Measurements from ENCODE around the gene B3GALT6. TPM values are rescaled to one million over a fixed set of nuclear protein-coding genes. Genes with fewer than 3 reads are reported as not detected.

The B3GALT6 gene
- total and polyA plus RNA-seq, 2 experiments from 2014 or later, result 28.9 to 36.3 TPM

DNA sequence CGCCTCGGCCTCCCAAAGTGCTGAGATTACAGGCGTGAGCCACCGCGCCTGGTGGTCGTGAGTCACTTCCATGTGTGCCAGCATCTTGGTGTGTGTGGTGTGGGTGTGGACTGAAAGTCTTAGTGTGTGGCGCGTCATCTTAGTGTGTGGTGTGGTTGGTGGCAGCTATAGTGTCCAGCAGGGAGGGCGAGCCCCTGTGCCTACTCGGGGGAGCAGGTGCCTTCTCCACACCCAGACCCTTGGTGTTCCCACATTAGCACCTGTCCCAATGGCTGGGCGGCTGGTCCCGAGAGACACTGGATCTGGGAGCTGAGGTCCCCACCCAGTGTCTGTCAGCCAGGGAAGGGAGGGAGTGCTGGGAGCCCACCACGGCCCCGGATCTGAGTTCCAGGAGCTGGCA lies 51.0 kb downstream of the B3GALT6 start:
- H2AFZ ChIP-seq, result no peak overlapping the region
- no peaks in the 10 kb centered on the region for H3K4me1 ChIP-seq (ENCODE audit: insufficient read depth)
- H3K27me3 ChIP-seq, result no peaks in the 10 kb centered on the region
- 92% methylated on average over 14 of the region's 14 CpGs for WGBS (ENCODE audit: low lambda C conversion rate, missing lambda C conversion rate)
- no peak overlapping the region for H3K4me2 ChIP-seq
- no peaks in the 10 kb centered on the region for H3K9me2 ChIP-seq (replicated peaks; ENCODE audit: insufficient read depth)
- no peaks in the 10 kb centered on the region for H3K36me3 ChIP-seq (replicated peaks; ENCODE audit: insufficient read depth, low read depth)
- H4K20me1 ChIP-seq (ENCODE audit: insufficient read depth, poor library complexity, severe bottlenecking), result no peaks in the 10 kb centered on the region
- TF ChIP-seq EZH2 (IDR thresholded peaks at IDR 0.05; ENCODE audit: borderline replicate concordance), result no peak
- TF ChIP-seq, protein P1, sequence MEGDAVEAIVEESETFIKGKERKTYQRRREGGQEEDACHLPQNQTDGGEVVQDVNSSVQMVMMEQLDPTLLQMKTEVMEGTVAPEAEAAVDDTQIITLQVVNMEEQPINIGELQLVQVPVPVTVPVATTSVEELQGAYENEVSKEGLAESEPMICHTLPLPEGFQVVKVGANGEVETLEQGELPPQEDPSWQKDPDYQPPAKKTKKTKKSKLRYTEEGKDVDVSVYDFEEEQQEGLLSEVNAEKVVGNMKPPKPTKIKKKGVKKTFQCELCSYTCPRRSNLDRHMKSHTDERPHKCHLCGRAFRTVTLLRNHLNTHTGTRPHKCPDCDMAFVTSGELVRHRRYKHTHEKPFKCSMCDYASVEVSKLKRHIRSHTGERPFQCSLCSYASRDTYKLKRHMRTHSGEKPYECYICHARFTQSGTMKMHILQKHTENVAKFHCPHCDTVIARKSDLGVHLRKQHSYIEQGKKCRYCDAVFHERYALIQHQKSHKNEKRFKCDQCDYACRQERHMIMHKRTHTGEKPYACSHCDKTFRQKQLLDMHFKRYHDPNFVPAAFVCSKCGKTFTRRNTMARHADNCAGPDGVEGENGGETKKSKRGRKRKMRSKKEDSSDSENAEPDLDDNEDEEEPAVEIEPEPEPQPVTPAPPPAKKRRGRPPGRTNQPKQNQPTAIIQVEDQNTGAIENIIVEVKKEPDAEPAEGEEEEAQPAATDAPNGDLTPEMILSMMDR (IDR thresholded peaks at IDR 0.05; ENCODE audit: poor library complexity), result no peak
- TF ChIP-seq EZH2phosphoT487 (IDR thresholded peaks at IDR 0.05; ENCODE audit: low read depth, severe bottlenecking, unreplicated experiment), result no peak
- no peaks in the 10 kb centered on the region for H3K79me2 ChIP-seq
- DNase-seq (ENCODE audit: low spot score), result no peak
- H3K9me3 ChIP-seq (ENCODE audit: low read depth), result no peaks in the 10 kb centered on the region
- no peak overlapping the region for H3K4me3 ChIP-seq
- no peak overlapping the region for H3K27ac ChIP-seq

GRCh38 chr1:1283821-1284220 lies 51.8 kb downstream of the B3GALT6 start:
- TF ChIP-seq EZH2 (IDR thresholded peaks at IDR 0.05; ENCODE audit: borderline replicate concordance) (no peak), EZH2phosphoT487 (IDR thresholded peaks at IDR 0.05; ENCODE audit: low read depth, severe bottlenecking, unreplicated experiment) (no peak)
- TF ChIP-seq, protein P1 (IDR thresholded peaks at IDR 0.05; ENCODE audit: poor library complexity), result no peak
- no peaks in the 10 kb centered on the region for H3K36me3 ChIP-seq (replicated peaks; ENCODE audit: insufficient read depth, low read depth)
- no peaks in the 10 kb centered on the region for H3K79me2 ChIP-seq
- H3K27me3 ChIP-seq, result no peaks in the 10 kb centered on the region
- H3K9me3 ChIP-seq (ENCODE audit: low read depth), result no peaks in the 10 kb centered on the region
- no peak overlapping the region for H3K27ac ChIP-seq
- H3K4me2 ChIP-seq, result no peak overlapping the region
- H3K9me2 ChIP-seq (replicated peaks; ENCODE audit: insufficient read depth), result no peaks in the 10 kb centered on the region
- DNase-seq (ENCODE audit: low spot score), result no peak
- no peaks in the 10 kb centered on the region for H4K20me1 ChIP-seq (ENCODE audit: insufficient read depth, poor library complexity, severe bottlenecking)
- no peak overlapping the region for H3K4me3 ChIP-seq
- no peaks in the 10 kb centered on the region for H3K4me1 ChIP-seq (ENCODE audit: insufficient read depth)
- WGBS (ENCODE audit: low lambda C conversion rate, missing lambda C conversion rate), result 46% methylated on average over 8 of the region's 9 CpGs
- H2AFZ ChIP-seq, result no peak overlapping the region

Other genes starting within 250 kb of the B3GALT6 start
- 21.4 and 28.7 TPM in 2 replicates for gene HES4, start 232.1 kb upstream of the B3GALT6 start, total RNA-seq
- gene HES4, start 232.1 kb upstream of the B3GALT6 start, polyA plus RNA-seq, result 74.5 and 107 TPM in 2 replicates
- 62.3 and 86.0 TPM in 2 replicates for gene ISG15, start 218.7 kb upstream of the B3GALT6 start, total RNA-seq
- gene ISG15, start 218.7 kb upstream of the B3GALT6 start, polyA plus RNA-seq, result 88.5 and 89.6 TPM in 2 replicates
- gene AGRN, start 212.1 kb upstream of the B3GALT6 start, total RNA-seq, result 51.8 and 81.8 TPM in 2 replicates
- gene AGRN, start 212.1 kb upstream of the B3GALT6 start, polyA plus RNA-seq, result 53.3 and 61.2 TPM in 2 replicates
- 0.08 and 0.43 TPM in 2 replicates for gene RNF223, start 157.9 kb upstream of the B3GALT6 start, total RNA-seq
- gene RNF223, start 157.9 kb upstream of the B3GALT6 start, polyA plus RNA-seq, result 0.88 and 2.6 TPM in 2 replicates
- 7.1 and 9.2 TPM in 2 replicates for gene C1orf159, start 116.1 kb upstream of the B3GALT6 start, total RNA-seq
- 21.7 and 25.1 TPM in 2 replicates for gene C1orf159, start 116.1 kb upstream of the B3GALT6 start, polyA plus RNA-seq
- not detected in 2 replicates for gene TTLL10, start 58.4 kb upstream of the B3GALT6 start, total RNA-seq
- 0.38 and 0.69 TPM in 2 replicates for gene TTLL10, start 58.4 kb upstream of the B3GALT6 start, polyA plus RNA-seq
- not detected in 2 replicates for gene TNFRSF18, start 25.6 kb upstream of the B3GALT6 start, total RNA-seq
- 0.86 and 1.3 TPM in 2 replicates for gene TNFRSF18, start 25.6 kb upstream of the B3GALT6 start, polyA plus RNA-seq
- gene TNFRSF4, start 18.1 kb upstream of the B3GALT6 start, total RNA-seq, result 0.28 TPM in 1 of 2 replicates, not detected in the other
- 0.34 TPM in 1 of 2 replicates, not detected in the other for gene TNFRSF4, start 18.1 kb upstream of the B3GALT6 start, polyA plus RNA-seq
- gene SDF4, start 236 bp upstream of the B3GALT6 start, total RNA-seq, result 110 and 156 TPM in 2 replicates
- gene SDF4, start 236 bp upstream of the B3GALT6 start, polyA plus RNA-seq, result 296 and 311 TPM in 2 replicates
- 3.8 and 4.1 TPM in 2 replicates for gene C1QTNF12, start 14.5 kb downstream of the B3GALT6 start, total RNA-seq
- 5.2 and 6.6 TPM in 2 replicates for gene C1QTNF12, start 14.5 kb downstream of the B3GALT6 start, polyA plus RNA-seq
- gene UBE2J2, start 41.6 kb downstream of the B3GALT6 start, total RNA-seq, result 31.3 and 31.7 TPM in 2 replicates
- 66.7 and 81.0 TPM in 2 replicates for gene UBE2J2, start 41.6 kb downstream of the B3GALT6 start, polyA plus RNA-seq
- 1.0 and 1.8 TPM in 2 replicates for gene SCNN1D, start 48.2 kb downstream of the B3GALT6 start, total RNA-seq
- 3.5 and 3.9 TPM in 2 replicates for gene SCNN1D, start 48.2 kb downstream of the B3GALT6 start, polyA plus RNA-seq
- 50.9 and 56.0 TPM in 2 replicates for gene ACAP3, start 75.7 kb downstream of the B3GALT6 start, total RNA-seq
- 87.1 and 108 TPM in 2 replicates for gene ACAP3, start 75.7 kb downstream of the B3GALT6 start, polyA plus RNA-seq
- gene PUSL1, start 76.4 kb downstream of the B3GALT6 start, total RNA-seq, result 27.7 and 36.2 TPM in 2 replicates
- 27.4 and 37.2 TPM in 2 replicates for gene PUSL1, start 76.4 kb downstream of the B3GALT6 start, polyA plus RNA-seq
- 72.1 and 80.6 TPM in 2 replicates for gene INTS11, start 92.4 kb downstream of the B3GALT6 start, total RNA-seq
- 73.7 and 80.4 TPM in 2 replicates for gene INTS11, start 92.4 kb downstream of the B3GALT6 start, polyA plus RNA-seq
- 12.8 and 22.9 TPM in 2 replicates for gene CPTP, start 92.6 kb downstream of the B3GALT6 start, total RNA-seq
- 43.2 and 45.6 TPM in 2 replicates for gene CPTP, start 92.6 kb downstream of the B3GALT6 start, polyA plus RNA-seq
- 0.17 TPM in 1 of 2 replicates, not detected in the other for gene TAS1R3, start 99.0 kb downstream of the B3GALT6 start, total RNA-seq
- gene TAS1R3, start 99.0 kb downstream of the B3GALT6 start, polyA plus RNA-seq, result 0.42 and 1.0 TPM in 2 replicates
- gene DVL1, start 117.2 kb downstream of the B3GALT6 start, total RNA-seq, result 58.0 and 61.6 TPM in 2 replicates
- gene DVL1, start 117.2 kb downstream of the B3GALT6 start, polyA plus RNA-seq, result 49.1 and 50.5 TPM in 2 replicates
- gene MXRA8, start 126.3 kb downstream of the B3GALT6 start, total RNA-seq, result 138 and 155 TPM in 2 replicates
- gene MXRA8, start 126.3 kb downstream of the B3GALT6 start, polyA plus RNA-seq, result 242 and 261 TPM in 2 replicates
- 92.9 and 105 TPM in 2 replicates for gene AURKAIP1, start 143.0 kb downstream of the B3GALT6 start, total RNA-seq
- 238 and 246 TPM in 2 replicates for gene AURKAIP1, start 143.0 kb downstream of the B3GALT6 start, polyA plus RNA-seq
- gene CCNL2, start 167.1 kb downstream of the B3GALT6 start, total RNA-seq, result 151 and 166 TPM in 2 replicates
- 284 and 364 TPM in 2 replicates for gene CCNL2, start 167.1 kb downstream of the B3GALT6 start, polyA plus RNA-seq
- 107 and 115 TPM in 2 replicates for gene MRPL20, start 175.1 kb downstream of the B3GALT6 start, total RNA-seq
- 176 and 193 TPM in 2 replicates for gene MRPL20, start 175.1 kb downstream of the B3GALT6 start, polyA plus RNA-seq
- gene ANKRD65, start 189.0 kb downstream of the B3GALT6 start, total RNA-seq, result 2.1 and 6.5 TPM in 2 replicates
- gene ANKRD65, start 189.0 kb downstream of the B3GALT6 start, polyA plus RNA-seq, result 5.5 and 7.3 TPM in 2 replicates
- 37.7 and 38.1 TPM in 2 replicates for gene VWA1, start 203.5 kb downstream of the B3GALT6 start, total RNA-seq
- gene VWA1, start 203.5 kb downstream of the B3GALT6 start, polyA plus RNA-seq, result 114 and 131 TPM in 2 replicates
- gene ATAD3C, start 217.5 kb downstream of the B3GALT6 start, total RNA-seq, result 0.10 TPM in 1 of 2 replicates, not detected in the other
- 0.99 and 1.2 TPM in 2 replicates for gene ATAD3C, start 217.5 kb downstream of the B3GALT6 start, polyA plus RNA-seq
- gene ATAD3B, start 239.5 kb downstream of the B3GALT6 start, total RNA-seq, result 11.4 and 13.4 TPM in 2 replicates
- 33.2 and 40.5 TPM in 2 replicates for gene ATAD3B, start 239.5 kb downstream of the B3GALT6 start, polyA plus RNA-seq

Data from hepatocyte (in vitro differentiated cells).